ENCODE measurements around the gene NTM. TPM values are rescaled to one million over a fixed set of nuclear protein-coding genes. Genes with fewer than 3 reads are reported as not detected.

The NTM gene
- total RNA-seq, 1 donor from 2014 or later = 4.3 TPM

- Mint-ChIP-seq H3K4me1 (ENCODE audit: low read depth) (peaks cover 15% of the 10 kb centered on the region), H3K36me3 (ENCODE audit: insufficient read depth) (no peaks in the 10 kb centered on the region), H3K9me3 (ENCODE audit: low read depth) (no peaks in the 10 kb centered on the region), H3K27ac (no peak overlapping the region), H3K4me3 (ENCODE audit: low read depth) (no peak overlapping the region), H3K27me3 (peaks cover 11% of the 10 kb centered on the region)
- no peak for TF ChIP-seq CTCF (IDR thresholded peaks at IDR 0.05; ENCODE audit: unreplicated experiment)
- DNase-seq (ENCODE audit: low spot score, unreplicated experiment) = no peak
Measured at GRCh38 chr11:131899950-131900580, 529.6 kb downstream of the NTM start.

GRCh38 chr11:131902421-131902820, 532.0 kb downstream of the NTM start:
- Mint-ChIP-seq H3K4me1 (ENCODE audit: low read depth) (peaks cover 13% of the 10 kb centered on the region), H3K27ac (no peak overlapping the region), H3K27me3 (peaks cover 31% of the 10 kb centered on the region), H3K4me3 (ENCODE audit: low read depth) (no peak overlapping the region), H3K36me3 (ENCODE audit: insufficient read depth) (no peaks in the 10 kb centered on the region), H3K9me3 (ENCODE audit: low read depth) (no peaks in the 10 kb centered on the region)
- TF ChIP-seq CTCF (IDR thresholded peaks at IDR 0.05; ENCODE audit: unreplicated experiment) = no peak
- no peak for DNase-seq (ENCODE audit: low spot score, unreplicated experiment)

- Mint-ChIP-seq H3K27me3 (peaks cover 38% of the 10 kb centered on the region), H3K4me3 (ENCODE audit: low read depth) (no peak overlapping the region), H3K4me1 (ENCODE audit: low read depth) (peaks cover 13% of the 10 kb centered on the region), H3K27ac (no peak overlapping the region), H3K36me3 (ENCODE audit: insufficient read depth) (no peaks in the 10 kb centered on the region), H3K9me3 (ENCODE audit: low read depth) (no peaks in the 10 kb centered on the region)
- no peak for DNase-seq (ENCODE audit: low spot score, unreplicated experiment)
- no peak for TF ChIP-seq CTCF (IDR thresholded peaks at IDR 0.05; ENCODE audit: unreplicated experiment)
Measured at GRCh38 chr11:131903074-131903473, 532.7 kb downstream of the NTM start.

GRCh38 chr11:131904756-131905155, 534.3 kb downstream of the NTM start:
- Mint-ChIP-seq H3K36me3 (ENCODE audit: insufficient read depth) (no peaks in the 10 kb centered on the region), H3K9me3 (ENCODE audit: low read depth) (no peaks in the 10 kb centered on the region), H3K27ac (no peak overlapping the region), H3K4me1 (ENCODE audit: low read depth) (peaks cover 13% of the 10 kb centered on the region), H3K4me3 (ENCODE audit: low read depth) (no peak overlapping the region), H3K27me3 (peaks cover 55% of the 10 kb centered on the region)
- no peak for TF ChIP-seq CTCF (IDR thresholded peaks at IDR 0.05; ENCODE audit: unreplicated experiment)
- no peak for DNase-seq (ENCODE audit: low spot score, unreplicated experiment)

GRCh38 chr11:131906963-131907362, 536.5 kb downstream of the NTM start:
- H3K27ac Mint-ChIP-seq = no peak overlapping the region
- H3K27me3 Mint-ChIP-seq = peaks cover 62% of the 10 kb centered on the region
- H3K9me3 Mint-ChIP-seq (ENCODE audit: low read depth) = no peaks in the 10 kb centered on the region
- H3K4me1 Mint-ChIP-seq (ENCODE audit: low read depth) = peaks cover 17% of the 10 kb centered on the region
- no peaks in the 10 kb centered on the region for H3K36me3 Mint-ChIP-seq (ENCODE audit: insufficient read depth)
- no peak overlapping the region for H3K4me3 Mint-ChIP-seq (ENCODE audit: low read depth)
- DNase-seq (ENCODE audit: low spot score, unreplicated experiment) = no peak
- TF ChIP-seq CTCF (IDR thresholded peaks at IDR 0.05; ENCODE audit: unreplicated experiment) = no peak
